GM12892 (cell line): ENCODE results near the gene WDR31.

Experiments used
- POLR2A ChIP-seq: IDR thresholded peaks from 2 replicates; pipeline ENCODE4 v1.6.1; 2011; ENCODE audit warnings: low read depth, low read length, control low read depth
- POLR2AphosphoS5 ChIP-seq: IDR thresholded peaks from 2 replicates; pipeline ENCODE4 v1.6.1; 2011; ENCODE audit warnings: low read depth, low read length, control low read depth

- no peak for TF ChIP-seq POLR2AphosphoS5
- no peak for TF ChIP-seq POLR2A
Measured at GRCh38 chr9:113313261-113313660, 26.8 kb downstream of the WDR31 start.
